Measurements from ENCODE around the gene RECQL5. TPM values are rescaled to one million over a fixed set of nuclear protein-coding genes. Genes with fewer than 3 reads are reported as not detected.

RECQL5 gene
- total RNA-seq, 1 experiment from 2014 or later: 67.0 TPM

- no peak overlapping the region for H3K4me3 ChIP-seq (ENCODE audit: low read depth, low read length)
- Mint-ChIP-seq H3K4me3 (ENCODE audit: unreplicated experiment) (no peak overlapping the region), H3K36me3 (ENCODE audit: insufficient read depth, unreplicated experiment) (peaks cover 27% of the 10 kb centered on the region), H3K27ac (ENCODE audit: unreplicated experiment) (no peak overlapping the region), H3K27me3 (ENCODE audit: insufficient read depth, unreplicated experiment) (no peaks in the 10 kb centered on the region), H3K9me3 (ENCODE audit: unreplicated experiment) (no peaks in the 10 kb centered on the region), H3K4me1 (ENCODE audit: low read depth, unreplicated experiment) (peaks cover 11% of the 10 kb centered on the region)
- H3K36me3 ChIP-seq (ENCODE audit: control insufficient read depth, insufficient read depth, low read length): no peaks in the 10 kb centered on the region
- ChIA-PET CTCF (interaction anchor here (0.5 to 3.3 kb wide), 5 partner anchors 11 to 1398 kb away, joined by 3 to 22 read pairs (median 3); partner anchors contain the start of gene SMIM5), POLR2A (no interaction called here)
- intact Hi-C loops (cut with micrococcal nuclease; ENCODE audit: unreplicated experiment): no loop called here
- H3K4me1 ChIP-seq: peaks cover 11% of the 10 kb centered on the region; the same call in 1 of the 2 replicates
- no TSS peak for BruUV-seq (replicated peaks)
- no peak for TF ChIP-seq CTCF (IDR thresholded peaks at IDR 0.05; ENCODE audit: insufficient read depth in 1 of 2, low read depth in 1 of 2, low read length in 1 of 2, severe bottlenecking in 1 of 2, unreplicated experiment in 1 of 2)
- no peaks in the 10 kb centered on the region for H3K27me3 ChIP-seq (replicated peaks; ENCODE audit: control insufficient read depth, insufficient read depth, low read length)
- no peak for DNase-seq
- H3K9me3 ChIP-seq: no peaks in the 10 kb centered on the region
These were observed 45.5 kb downstream of the RECQL5 start for GRCh38 chr17:75621489-75621888.

GRCh38 chr17:75619506-75620431, 47.2 kb downstream of the RECQL5 start:
- Mint-ChIP-seq H3K9me3 (ENCODE audit: unreplicated experiment) (no peaks in the 10 kb centered on the region), H3K36me3 (ENCODE audit: insufficient read depth, unreplicated experiment) (peaks cover 27% of the 10 kb centered on the region), H3K4me1 (ENCODE audit: low read depth, unreplicated experiment) (peaks cover 11% of the 10 kb centered on the region), H3K27ac (ENCODE audit: unreplicated experiment) (no peak overlapping the region), H3K4me3 (ENCODE audit: unreplicated experiment) (no peak overlapping the region), H3K27me3 (ENCODE audit: insufficient read depth, unreplicated experiment) (no peaks in the 10 kb centered on the region)
- ChIA-PET CTCF (interaction anchor here (0.7 to 3.3 kb wide), 5 partner anchors 11 to 128 kb away, joined by 3 to 22 read pairs (median 5); partner anchors contain the start of gene SMIM5), POLR2A (no interaction called here)
- Histone ChIP-seq H3K4me3 (ENCODE audit: low read depth, low read length) (no peak overlapping the region), H3K4me1 (peaks cover 11% of the 10 kb centered on the region; the same call in 1 of the 2 replicates), H3K9me3 (no peaks in the 10 kb centered on the region), H3K27me3 (replicated peaks; ENCODE audit: control insufficient read depth, insufficient read depth, low read length) (no peaks in the 10 kb centered on the region), H3K36me3 (ENCODE audit: control insufficient read depth, insufficient read depth, low read length) (no peaks in the 10 kb centered on the region)
- peak; percentile 73 to 78 for DNase-seq
- peak; percentile 59 to 76 for TF ChIP-seq CTCF (IDR thresholded peaks at IDR 0.05; ENCODE audit: insufficient read depth in 1 of 2, low read depth in 1 of 2, low read length in 1 of 2, severe bottlenecking in 1 of 2, unreplicated experiment in 1 of 2)
- intact Hi-C loops (cut with micrococcal nuclease; ENCODE audit: unreplicated experiment): no loop called here
- no TSS peak for BruUV-seq (replicated peaks)

- Mint-ChIP-seq H3K27ac (ENCODE audit: unreplicated experiment) (no peak overlapping the region), H3K36me3 (ENCODE audit: insufficient read depth, unreplicated experiment) (peaks cover 13% of the 10 kb centered on the region)
- POLR2A ChIA-PET: interaction anchor here (0.8 kb wide), 1 partner anchor 162 kb away, joined by 4 read pairs; no protein-coding TSS in a partner anchor
These were observed 49.3 kb downstream of the RECQL5 start for GRCh38 chr17:75617675-75618074.

More at GRCh38 chr17:75617675-75618074, 49.3 kb downstream of the RECQL5 start:
- no peaks in the 10 kb centered on the region for H3K9me3 ChIP-seq
- H3K4me1 Mint-ChIP-seq (ENCODE audit: low read depth, unreplicated experiment): peaks cover 9% of the 10 kb centered on the region
- no peaks in the 10 kb centered on the region for H3K36me3 ChIP-seq (ENCODE audit: control insufficient read depth, insufficient read depth, low read length)
- no peaks in the 10 kb centered on the region for H3K9me3 Mint-ChIP-seq (ENCODE audit: unreplicated experiment)
- peaks cover 17% of the 10 kb centered on the region for H3K4me1 ChIP-seq
- no peaks in the 10 kb centered on the region for H3K27me3 Mint-ChIP-seq (ENCODE audit: insufficient read depth, unreplicated experiment)
- intact Hi-C loops (cut with micrococcal nuclease; ENCODE audit: unreplicated experiment): no loop called here
- no peak for DNase-seq
- no peaks in the 10 kb centered on the region for H3K27me3 ChIP-seq (replicated peaks; ENCODE audit: control insufficient read depth, insufficient read depth, low read length)
- TF ChIP-seq CTCF (IDR thresholded peaks at IDR 0.05; ENCODE audit: insufficient read depth in 1 of 2, low read depth in 1 of 2, low read length in 1 of 2, severe bottlenecking in 1 of 2, unreplicated experiment in 1 of 2): no peak
- no peak overlapping the region for H3K4me3 ChIP-seq (ENCODE audit: low read depth, low read length)
- no peak overlapping the region for H3K4me3 Mint-ChIP-seq (ENCODE audit: unreplicated experiment)
- no TSS peak for BruUV-seq (replicated peaks)
- CTCF ChIA-PET: interaction anchor here (0.7 to 1.7 kb wide), 3 partner anchors 16 to 130 kb away, joined by 5 to 8 read pairs (median 5); partner anchors contain the start of gene SMIM5

Data from Caco-2 (cell line).